ENCODE measurements around the gene PPIF.

The PPIF gene

GRCh38 chr10:79381804-79382221 lies 34.5 kb downstream of the PPIF start:
- TF ChIP-seq TAF1 (IDR thresholded peaks at IDR 0.05; ENCODE audit: borderline replicate concordance, insufficient read depth, low read length) = no peak
- no peak for TF ChIP-seq FOXP2 (optimal IDR thresholded peaks at IDR 0.05; ENCODE audit: borderline replicate concordance, extremely low read depth, extremely low read length, insufficient read depth)

- no peak for TF ChIP-seq POLR2AphosphoS5 (IDR thresholded peaks at IDR 0.05; ENCODE audit: low read depth, low read length)
- no peak for TF ChIP-seq TAF1 (IDR thresholded peaks at IDR 0.05; ENCODE audit: borderline replicate concordance, insufficient read depth, low read length)
- no peak for TF ChIP-seq REST (IDR thresholded peaks at IDR 0.05; ENCODE audit: insufficient read depth in 1 of 2, low read depth in 2 of 2, low read length in 2 of 2)
- TF ChIP-seq FOXP2 (optimal IDR thresholded peaks at IDR 0.05; ENCODE audit: borderline replicate concordance, extremely low read depth, extremely low read length, insufficient read depth) = no peak
- TF ChIP-seq SIN3A (IDR thresholded peaks at IDR 0.05; ENCODE audit: borderline replicate concordance, insufficient read depth, low read length) = no peak
These were observed 35.2 kb downstream of the PPIF start for GRCh38 chr10:79382491-79382941.

GRCh38 chr10:79383974-79384606 lies 36.8 kb downstream of the PPIF start:
- TF ChIP-seq POLR2AphosphoS5 (IDR thresholded peaks at IDR 0.05; ENCODE audit: low read depth, low read length) (no peak), FOXP2 (optimal IDR thresholded peaks at IDR 0.05; ENCODE audit: borderline replicate concordance, extremely low read depth, extremely low read length, insufficient read depth) (no peak), REST (IDR thresholded peaks at IDR 0.05; ENCODE audit: insufficient read depth in 1 of 2, low read depth in 2 of 2, low read length in 2 of 2) (no peak), SIN3A (IDR thresholded peaks at IDR 0.05; ENCODE audit: borderline replicate concordance, insufficient read depth, low read length) (no peak), TAF1 (IDR thresholded peaks at IDR 0.05; ENCODE audit: borderline replicate concordance, insufficient read depth, low read length) (no peak)

- TF ChIP-seq FOXP2 (optimal IDR thresholded peaks at IDR 0.05; ENCODE audit: borderline replicate concordance, extremely low read depth, extremely low read length, insufficient read depth) = no peak
- no peak for TF ChIP-seq TAF1 (IDR thresholded peaks at IDR 0.05; ENCODE audit: borderline replicate concordance, insufficient read depth, low read length)
- no peak for TF ChIP-seq REST (IDR thresholded peaks at IDR 0.05; ENCODE audit: insufficient read depth in 1 of 2, low read depth in 2 of 2, low read length in 2 of 2)
- TF ChIP-seq POLR2AphosphoS5 (IDR thresholded peaks at IDR 0.05; ENCODE audit: low read depth, low read length) = no peak
- no peak for TF ChIP-seq SIN3A (IDR thresholded peaks at IDR 0.05; ENCODE audit: borderline replicate concordance, insufficient read depth, low read length)
These were observed 37.6 kb downstream of the PPIF start for GRCh38 chr10:79384773-79385391.

- TF ChIP-seq POLR2AphosphoS5 (IDR thresholded peaks at IDR 0.05; ENCODE audit: low read depth, low read length) (no peak), SIN3A (IDR thresholded peaks at IDR 0.05; ENCODE audit: borderline replicate concordance, insufficient read depth, low read length) (no peak), REST (IDR thresholded peaks at IDR 0.05; ENCODE audit: insufficient read depth in 1 of 2, low read depth in 2 of 2, low read length in 2 of 2) (no peak), TAF1 (IDR thresholded peaks at IDR 0.05; ENCODE audit: borderline replicate concordance, insufficient read depth, low read length) (no peak), FOXP2 (optimal IDR thresholded peaks at IDR 0.05; ENCODE audit: borderline replicate concordance, extremely low read depth, extremely low read length, insufficient read depth) (no peak)
These were observed 38.1 kb downstream of the PPIF start for GRCh38 chr10:79385392-79385795.
